A172 (cell line): ENCODE measurements around the gene FLCN. TPM values are rescaled to one million over a fixed set of nuclear protein-coding genes. Genes with fewer than 3 reads are reported as not detected.
"Not testable (repeated sequence)": the region's sequence is repeated elsewhere in the genome, so short reads cannot be mapped to it uniquely, and the experiment has no call there.

Experiments
- DNase-seq: peaks from one replicate; pipeline ENCODE4 v3.0.0-alpha.2; 2015; ENCODE audit warnings: low spot score
- total RNA-seq: library from RNA; depleted of rRNA; stranded (reverse); fragments of >200 nt; shearing (Covaris generic); gene quantifications from 2 replicates; pipeline ENCODE4 v1.2.3, GENCODE V29; 2014

The FLCN gene
- total RNA-seq, 1 experiment from 2014 or later = 78.1 TPM

GRCh38 chr17:17184985-17185757, 51.8 kb downstream of the FLCN start:
- DNase-seq = not testable (repeated sequence)

DNA sequence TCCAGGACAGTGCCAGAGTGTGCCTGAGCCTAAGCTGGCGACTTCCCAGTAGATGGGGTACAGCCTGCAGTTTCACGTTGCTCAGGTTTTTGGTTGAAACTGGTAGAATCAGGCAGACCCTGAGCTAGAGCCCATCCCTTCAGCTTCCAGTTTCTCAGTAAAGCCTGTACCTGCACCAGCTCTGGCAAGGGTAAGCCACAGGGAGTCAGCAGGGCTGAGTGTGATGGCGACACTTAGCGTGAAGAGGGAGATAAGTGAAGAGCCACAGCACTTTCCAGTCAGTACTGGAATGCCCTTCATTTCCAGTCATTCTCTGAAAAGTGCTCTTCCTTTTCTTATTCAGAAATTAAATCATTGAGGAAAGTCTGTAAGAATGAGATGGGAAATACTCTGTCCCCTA, 53.2 kb downstream of the FLCN start:
- DNase-seq = no peak

DNA sequence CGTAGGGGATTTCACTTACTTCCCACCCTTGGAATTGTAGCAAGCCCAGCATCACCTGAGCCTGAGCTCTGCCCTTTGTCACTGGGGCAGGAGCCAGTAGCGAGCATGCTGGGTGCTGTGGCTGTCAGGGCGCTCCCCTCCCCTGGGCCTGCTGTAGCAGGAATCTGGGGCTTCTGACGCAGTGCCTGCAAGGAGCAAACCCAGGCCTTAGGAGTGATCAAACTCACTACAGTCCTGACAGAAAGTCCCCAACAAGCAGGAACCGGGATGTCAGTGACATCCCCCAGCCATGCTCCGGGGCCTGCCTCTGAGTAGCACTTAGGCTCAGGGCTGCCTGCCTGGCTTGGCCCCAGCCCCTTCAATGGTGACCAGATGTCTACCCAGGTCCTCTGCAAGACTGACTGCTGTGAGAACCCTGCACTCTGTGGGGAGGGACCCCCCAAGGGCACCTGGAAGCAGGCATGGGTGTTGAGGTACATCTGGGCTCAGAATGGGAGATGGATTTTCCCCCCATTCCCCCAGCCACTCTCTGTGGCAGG, 54.3 kb downstream of the FLCN start:
- no peak for DNase-seq

DNA sequence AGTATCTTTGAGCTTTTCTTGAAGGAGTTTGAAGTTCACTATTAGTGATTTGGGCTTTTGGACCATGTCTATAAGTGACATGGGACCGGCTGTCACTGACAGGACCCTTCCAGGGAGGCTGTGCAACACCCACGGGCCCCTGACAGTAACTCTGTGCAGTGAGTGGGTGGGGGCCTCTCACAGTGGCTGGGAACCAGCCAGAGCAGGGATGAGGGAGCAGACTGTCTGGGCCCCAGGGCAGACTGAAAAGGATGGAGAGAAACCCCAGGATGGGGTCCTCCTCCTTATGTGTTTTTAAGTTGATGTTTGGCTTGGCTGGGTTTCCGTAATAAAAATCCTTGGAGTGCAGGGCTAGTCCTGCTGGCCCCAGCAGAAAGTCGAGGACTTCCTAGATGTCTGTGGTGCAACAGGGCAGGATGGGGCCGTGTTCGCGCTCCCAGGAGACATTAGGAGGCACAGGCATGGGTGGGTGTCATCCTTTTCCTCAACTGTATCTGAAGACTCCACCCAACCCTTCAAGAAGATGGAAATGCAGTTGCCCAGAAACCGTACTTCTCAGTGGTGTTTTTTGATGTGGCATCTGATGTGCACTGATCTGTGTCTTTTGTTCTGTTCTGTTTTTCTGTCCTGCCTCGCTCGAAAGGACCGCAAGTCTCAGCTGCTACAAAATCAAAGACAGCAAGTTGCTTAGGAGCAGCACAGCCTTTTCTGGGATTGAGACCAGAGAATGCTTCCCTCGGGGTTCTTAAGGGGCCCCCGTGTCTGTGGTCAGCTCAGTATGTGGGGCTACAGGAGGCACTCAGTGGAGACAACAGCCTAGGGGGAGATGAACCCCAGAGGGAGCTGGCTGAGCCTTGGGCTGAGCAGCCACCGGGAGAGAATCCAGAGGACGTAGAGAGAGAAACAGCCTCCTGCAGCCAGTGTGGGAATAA, 55.0 kb downstream of the FLCN start:
- DNase-seq = no peak

- DNase-seq = no peak
Measured at GRCh38 chr17:17180741-17181525, 56.0 kb downstream of the FLCN start.

DNA sequence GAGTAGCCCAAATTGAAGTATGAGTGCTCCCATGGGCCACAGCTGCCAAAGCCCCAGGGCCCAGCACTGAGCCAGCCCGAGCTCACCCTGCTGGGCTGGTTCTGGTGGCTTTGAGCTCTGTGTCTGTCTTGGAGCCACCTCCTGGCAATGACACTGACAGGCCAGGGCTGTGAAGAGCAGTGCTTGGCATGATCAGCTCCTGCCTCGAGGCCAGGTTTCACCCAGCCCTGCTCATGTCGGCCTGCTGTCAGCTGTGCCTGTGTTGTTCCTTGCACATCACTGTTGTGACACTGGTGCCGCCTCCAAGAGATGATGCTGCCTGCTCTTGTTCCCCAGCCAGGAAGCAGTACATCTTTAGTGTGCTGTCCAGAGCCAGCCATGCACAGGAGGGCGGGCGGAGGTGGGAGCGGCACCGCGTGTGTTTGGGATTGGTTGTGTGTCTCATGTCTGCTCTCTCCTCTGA, 56.8 kb downstream of the FLCN start:
- DNase-seq = no peak

DNA sequence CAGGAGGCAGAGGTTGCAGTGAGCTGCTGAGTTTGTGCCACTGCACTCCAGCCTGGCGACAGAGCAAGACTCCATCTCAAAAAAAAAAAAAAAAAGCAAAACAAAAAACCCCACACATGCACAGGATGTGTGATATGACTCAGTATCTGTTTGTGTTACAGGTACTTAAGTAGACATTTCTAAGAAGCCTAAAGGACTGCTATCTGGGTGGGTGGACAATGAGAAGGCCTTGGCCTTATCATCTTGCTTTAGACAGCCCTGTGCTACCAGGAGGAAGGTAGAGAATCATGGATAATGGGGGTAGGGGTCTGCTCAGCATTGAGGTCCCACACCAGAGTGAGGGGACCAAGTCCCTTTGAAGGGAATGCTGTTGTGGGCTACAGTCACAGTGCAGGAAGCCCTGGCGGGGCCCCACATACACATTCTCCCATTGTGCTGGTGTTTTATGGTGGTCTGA, 57.6 kb downstream of the FLCN start:
- DNase-seq = no peak

DNA sequence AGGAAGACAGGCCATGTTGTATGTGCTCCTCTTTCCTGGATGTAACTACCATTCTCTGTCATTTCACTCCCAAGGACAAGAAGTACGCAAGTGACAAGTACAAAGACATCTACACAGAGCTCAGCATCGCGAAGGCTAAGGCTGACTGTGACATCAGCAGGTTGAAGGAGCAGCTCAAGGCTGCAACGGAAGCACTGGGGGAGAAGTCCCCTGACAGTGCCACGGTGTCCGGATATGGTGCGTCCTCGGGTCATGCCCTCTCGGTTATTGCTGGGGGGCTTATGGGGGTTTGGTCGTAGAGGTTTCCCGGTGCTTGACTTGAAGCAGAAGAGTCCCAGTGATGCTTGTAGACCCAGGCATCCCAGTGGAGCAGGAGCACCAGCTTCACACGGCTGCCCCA, 59.8 kb downstream of the FLCN start:
- no peak for DNase-seq

DNA sequence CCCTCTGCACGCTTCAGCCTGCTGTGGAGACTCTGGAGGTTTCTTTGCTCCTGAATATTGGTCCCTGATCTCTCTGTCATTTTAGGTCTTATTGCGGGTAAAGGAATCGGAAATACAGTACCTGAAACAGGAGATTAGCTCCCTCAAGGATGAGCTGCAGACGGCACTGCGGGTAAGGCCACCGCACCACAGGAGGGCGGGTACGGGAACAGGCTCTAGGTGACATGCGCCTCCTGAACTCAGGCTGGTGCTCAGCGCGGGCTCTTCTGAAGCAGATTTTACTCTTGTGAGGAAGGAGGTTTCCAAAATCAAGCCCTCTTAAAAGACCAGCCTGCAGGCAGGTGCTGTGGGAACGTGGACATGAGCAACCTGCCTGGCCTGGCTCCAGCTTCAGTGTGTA, 60.6 kb downstream of the FLCN start:
- no peak for DNase-seq

- no peak for DNase-seq
Measured at GRCh38 chr17:17175917-17176316, 61.1 kb downstream of the FLCN start.

GRCh38 chr17:17175340-17175739, 61.6 kb downstream of the FLCN start:
- DNase-seq = no peak

DNA sequence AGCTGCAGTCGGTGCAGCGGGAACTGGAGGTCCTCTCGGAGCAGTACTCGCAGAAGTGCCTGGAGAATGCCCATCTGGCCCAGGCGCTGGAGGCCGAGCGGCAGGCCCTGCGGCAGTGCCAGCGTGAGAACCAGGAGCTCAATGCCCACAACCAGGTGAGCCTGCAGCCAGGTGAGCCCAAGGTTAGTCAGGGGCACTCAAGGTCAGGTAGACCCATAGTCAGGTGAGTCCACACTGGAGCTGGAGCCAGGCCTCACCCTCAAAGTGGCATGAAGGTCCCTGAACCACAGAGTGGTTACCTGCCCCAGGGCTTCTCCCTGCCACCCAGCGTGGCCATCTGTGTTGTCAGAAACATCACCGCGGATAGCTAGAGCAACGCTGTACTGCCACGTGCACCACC, 63.0 kb downstream of the FLCN start:
- no peak for DNase-seq

GRCh38 chr17:17172990-17173389, 64.0 kb downstream of the FLCN start:
- no peak for DNase-seq

DNA sequence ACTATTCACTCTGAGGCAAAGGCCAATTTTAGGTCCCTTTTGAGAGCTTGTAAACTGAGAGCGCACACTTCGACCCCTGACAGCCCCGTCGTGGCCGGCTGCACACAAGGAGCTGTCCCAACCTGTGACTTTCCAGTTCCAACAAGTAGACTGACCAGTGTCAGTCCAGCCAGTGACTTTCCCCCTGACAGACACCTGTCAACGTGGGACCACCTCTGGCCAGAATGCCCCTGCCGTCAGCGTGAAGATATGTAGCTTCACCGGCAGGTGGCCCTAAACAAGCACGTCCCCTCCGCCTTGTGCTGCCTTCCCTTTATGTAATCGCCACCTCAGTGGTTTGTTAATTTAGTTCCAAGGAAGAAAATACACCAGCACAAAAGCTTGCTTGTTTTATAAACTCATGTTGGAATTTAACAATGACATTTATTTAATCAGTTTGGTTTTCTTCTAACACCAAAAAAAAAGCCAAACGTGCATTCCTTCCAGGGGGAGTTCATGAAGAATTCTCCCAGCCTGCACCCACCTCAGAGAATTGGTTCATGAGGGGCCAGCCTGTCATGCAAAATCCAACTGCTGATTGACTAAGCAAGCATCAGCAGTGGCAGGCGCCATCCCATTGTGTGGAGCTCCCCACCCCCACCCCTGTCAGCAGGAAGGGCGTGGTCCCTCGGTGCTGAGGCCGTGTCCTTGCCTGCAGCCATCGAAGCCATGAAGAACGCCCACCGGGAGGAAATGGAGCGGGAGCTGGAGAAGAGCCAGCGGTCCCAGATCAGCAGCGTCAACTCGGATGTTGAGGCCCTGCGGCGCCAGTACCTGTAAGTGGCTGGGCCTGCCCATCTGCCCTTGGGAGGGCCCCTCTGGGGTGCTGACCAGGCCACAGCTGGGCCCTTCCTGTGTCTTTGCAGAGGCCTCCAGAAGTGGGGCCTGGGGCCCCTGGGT, 64.7 kb downstream of the FLCN start:
- no peak for DNase-seq

DNA sequence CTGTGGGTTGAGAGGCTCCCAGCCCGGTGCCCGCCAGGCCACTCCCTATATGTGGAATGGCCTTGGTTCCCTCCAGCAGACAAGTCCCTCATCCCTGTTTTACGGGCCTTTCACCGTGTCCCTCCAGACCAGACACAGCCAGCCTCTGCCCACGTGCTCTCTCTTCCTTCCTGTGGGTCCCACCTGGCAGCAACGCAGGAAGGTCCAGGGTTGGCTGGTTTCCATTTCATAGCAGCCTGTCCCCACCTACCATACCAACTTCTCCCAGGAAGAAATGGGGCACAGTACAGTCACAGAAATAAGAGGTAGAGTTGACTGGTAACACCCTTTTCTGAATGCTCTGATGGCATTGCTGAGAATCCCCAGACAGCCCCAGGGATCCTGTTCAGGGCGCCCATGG, 65.8 kb downstream of the FLCN start:
- no peak for DNase-seq

- DNase-seq = no peak
Measured at GRCh38 chr17:17170346-17170985, 66.5 kb downstream of the FLCN start.

DNA sequence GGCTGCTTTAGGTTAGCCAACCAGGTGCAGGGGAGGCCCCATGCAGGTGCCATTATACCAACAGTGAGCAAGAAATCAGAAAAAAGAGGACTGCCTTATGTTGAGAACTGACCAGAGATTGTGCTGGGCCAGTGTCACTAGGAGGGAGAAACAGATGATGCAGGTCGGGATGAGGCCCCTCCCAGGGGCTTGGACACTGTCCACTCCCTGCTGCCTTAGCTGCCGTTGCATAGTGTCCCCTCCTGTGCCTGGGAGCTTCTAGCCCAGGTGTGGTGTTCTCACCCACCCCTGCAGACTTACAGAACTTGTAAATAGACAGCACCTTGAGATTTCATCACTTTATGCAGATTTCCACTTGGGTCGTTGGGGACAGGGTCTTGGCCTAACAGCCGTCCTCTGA, 67.6 kb downstream of the FLCN start:
- no peak for DNase-seq

DNA sequence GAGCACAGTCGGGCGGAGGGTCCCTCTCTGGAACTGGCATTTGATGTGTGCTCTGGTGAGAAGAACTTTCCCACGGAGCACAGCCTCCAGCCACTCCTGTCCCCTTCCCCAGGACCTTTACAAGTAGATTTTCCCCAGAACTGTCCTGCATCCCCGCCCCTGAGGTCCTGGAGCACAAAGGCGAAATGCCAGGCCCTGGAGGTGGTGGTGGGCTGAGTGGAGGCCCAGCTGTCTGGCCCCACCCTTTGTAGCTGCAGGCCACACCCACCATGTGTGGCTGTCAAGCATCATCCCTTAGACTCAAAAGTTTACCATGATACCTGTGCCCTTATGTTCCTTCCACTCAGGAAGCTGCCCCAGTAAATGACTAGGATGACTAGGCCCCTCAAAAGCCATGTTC, 68.6 kb downstream of the FLCN start:
- no peak for DNase-seq

- no peak for DNase-seq
Measured at GRCh38 chr17:17167986-17168385, 69.0 kb downstream of the FLCN start.

GRCh38 chr17:17167356-17167755, 69.6 kb downstream of the FLCN start:
- DNase-seq = no peak
